GM12878 (cell line): ENCODE measurements around the gene VSTM2L. TPM values are rescaled to one million over a fixed set of nuclear protein-coding genes. Genes with fewer than 3 reads are reported as not detected.

ENCODE experiments used
- ATAC-seq: fragments of 200-7000 bp; cut with Tn5 transposase; 3 replicates; pipeline ENCODE4 v1.9.1; 2020; ENCODE audit warnings: mild to moderate bottlenecking, moderate library complexity
- BruUV-seq: library from RNA; stranded (reverse); fragments of 400-500 nt; replicated peaks from 2 replicates; lab custom pipeline; 2021; lab: Mats Ljungman, UMichigan
- CTCF ChIA-PET: fragments of 300-600 bp; sonication (Branson Sonifier 250); formaldehyde crosslinking; extraction: SDS; loops from one replicate; lab custom pipeline; 2021; ENCODE audit warnings: inconsistent platforms; lab: Yijun Ruan, JAX
- POLR2A ChIA-PET: fragments of 350-600 bp; formaldehyde crosslinking; extraction: SDS; loops from one replicate; lab custom pipeline; 2021; ENCODE audit warnings: inconsistent platforms; lab: Charles Lee
- RAD21 ChIA-PET: fragments of 300-600 bp; sonication (Branson Sonifier 250); formaldehyde crosslinking; loops from one replicate; lab custom pipeline; 2023; ENCODE audit warnings: antibody characterized with exemption; ENCODE audit not compliant: unreplicated experiment; lab: Charles Lee
- SMC1A ChIA-PET: fragments of 300-600 bp; sonication (Branson Sonifier 250); formaldehyde crosslinking; loops from one replicate; lab custom pipeline; 2023; ENCODE audit not compliant: unreplicated experiment, uncharacterized antibody; lab: Charles Lee
- DNase-seq: peaks from one replicate; pipeline ENCODE4 v3.0.0-alpha.2; 2011; ENCODE audit warnings: low read depth, low spot score
- FAIRE-seq: peaks from 3 replicates; lab custom pipeline; 2011; peaks lifted over from hg19 to GRCh38; lab: Jason Lieb, UNC
- H2AFZ ChIP-seq: 2 replicates; pipeline ENCODE4 v1.6.0; 2011; ENCODE audit warnings: low read depth, low read length, control low read depth; ENCODE audit not compliant: control insufficient read depth
- H3K27ac ChIP-seq: 2 replicates; pipeline ENCODE4 v1.5.1; 2011; ENCODE audit warnings: control low read depth; ENCODE audit not compliant: control insufficient read depth, insufficient read depth
- H3K27me3 ChIP-seq, 2 experiments: replicated peaks in 1 of 2; 2 replicates each; pipeline versions ENCODE4 v1.6.0 to v1.6.1; 2011; ENCODE audit warnings: low read length in 1 of 2; ENCODE audit not compliant: control insufficient read depth in 2 of 2, insufficient read depth in 2 of 2
- H3K36me3 ChIP-seq, 2 experiments: 2 replicates each; pipeline ENCODE4 v1.5.1; 2011; ENCODE audit warnings: low read length in 1 of 2; ENCODE audit not compliant: control insufficient read depth in 2 of 2, insufficient read depth in 2 of 2
- H3K4me1 ChIP-seq: 2 replicates; pipeline ENCODE4 v1.6.1; 2011; ENCODE audit warnings: mild to moderate bottlenecking, low read length, moderate library complexity, mixed read lengths; ENCODE audit not compliant: control insufficient read depth, insufficient read depth
- H3K4me2 ChIP-seq: 2 replicates; pipeline ENCODE4 v1.6.0; 2011; ENCODE audit warnings: control low read depth; ENCODE audit not compliant: control insufficient read depth, insufficient read depth
- H3K4me3 ChIP-seq: fragments of 200-600 bp; sonication (generic); 2 replicates; pipeline ENCODE4 v1.5.1; 2016
- H3K79me2 ChIP-seq: 2 replicates; pipeline ENCODE4 v1.6.0; 2011; ENCODE audit warnings: low read length; ENCODE audit not compliant: control insufficient read depth, insufficient read depth
- H3K9ac ChIP-seq: 2 replicates; pipeline ENCODE4 v1.8.0; 2011; ENCODE audit warnings: low read length, control low read depth, mixed read lengths; ENCODE audit not compliant: control insufficient read depth, insufficient read depth
- H3K9me3 ChIP-seq: replicated peaks from 3 replicates; pipeline ENCODE4 v1.5.1; 2011; ENCODE audit warnings: mild to moderate bottlenecking, low read length; ENCODE audit not compliant: control insufficient read depth, insufficient read depth
- H4K20me1 ChIP-seq: 2 replicates; pipeline ENCODE4 v1.6.0; 2011; ENCODE audit not compliant: control insufficient read depth, insufficient read depth
- EGR1 ChIP-seq, 2 experiments: IDR thresholded peaks; 1 replicate in 1 of 2; 2 replicates in 1 of 2; pipeline ENCODE4 v1.6.1; 2011 to 2012; ENCODE audit warnings: low read depth in 2 of 2, low read length in 2 of 2, borderline replicate concordance in 1 of 2, mild to moderate bottlenecking in 1 of 2, moderate library complexity in 1 of 2
- LARP7 ChIP-seq: fragments of 450-650 bp; IDR thresholded peaks from 2 replicates; pipeline ENCODE4 v1.6.1; 2017; ENCODE audit warnings: mild to moderate bottlenecking
- NFYB ChIP-seq: IDR thresholded peaks from 2 replicates; pipeline ENCODE4 v1.6.1; 2011; ENCODE audit warnings: low read depth, mild to moderate bottlenecking, low read length, improper control_type of control experiment, moderate library complexity; ENCODE audit not compliant: insufficient read depth
- RAD51 ChIP-seq: fragments of 450-650 bp; IDR thresholded peaks from 2 replicates; pipeline ENCODE4 v1.6.1; 2016; ENCODE audit warnings: moderate library complexity, mild to moderate bottlenecking, inconsistent platforms
- SMAD5 ChIP-seq: IDR thresholded peaks from 2 replicates; pipeline ENCODE4 v1.6.1; 2016; ENCODE audit warnings: antibody characterized with exemption, low read depth
- WGBS: methylation state at CpG from one replicate; pipeline ENCODE4 v1.1.6; 2016; ENCODE audit warnings: low lambda C conversion rate; ENCODE audit not compliant: insufficient replicate concordance, insufficient coverage; ENCODE audit errors: missing lambda C conversion rate; 5-methylcytosine and 5-hydroxymethylcytosine counted together
- in situ Hi-C: fragments of 300-500 bp; cut with MboI; formaldehyde crosslinking; loops from 9 replicates; pipeline ENCODE4 v1.14.3; 2018; ENCODE audit warnings: mixed read lengths
- intact Hi-C: fragments of 100-400 bp; cut with micrococcal nuclease; formaldehyde crosslinking; loops from one replicate; pipeline ENCODE4 v1.14.2; 2022; ENCODE audit not compliant: unreplicated experiment
- polyA plus RNA-seq, 11 experiments: library from polyadenylated mRNA; depleted of rRNA in 4 of 11; unstranded in 6 of 11; stranded (reverse) in 5 of 11; fragments of >200 nt; fragmentation: Nextera tagmentation in 4 of 11; fragmentation: Illumina TruSeq in 1 of 11; extraction: Ambion mirVana in 4 of 11; extraction: Trizol in 1 of 11; gene quantifications; 1 replicate in 1 of 11; 2 replicates in 10 of 11; pipeline versions ENCODE4 v1.2.1 to v1.2.3, GENCODE V29; 2011 to 2016; ENCODE audit warnings: inconsistent platforms in 2 of 11, missing spikeins in 2 of 11, low read depth in 1 of 11
- total RNA-seq, 4 experiments: library from RNA; depleted of rRNA in 3 of 4; stranded (reverse); fragments of >200 nt in 3 of 4; fragmentation: Illumina TruSeq in 1 of 4; extraction: Trizol in 1 of 4; gene quantifications; 2 replicates each; pipeline versions ENCODE4 v1.2.1 to v1.2.3, GENCODE V29; 2013 to 2021
- TF ChIP-seq, protein P1 (sequence below): IDR thresholded peaks from 2 replicates; pipeline ENCODE4 v1.6.1; 2011; ENCODE audit warnings: borderline replicate concordance, low read depth, mild to moderate bottlenecking, moderate library complexity, low read length; ENCODE audit not compliant: insufficient read depth, poor library complexity, severe bottlenecking
- TF ChIP-seq, protein P2 (sequence below): fragments of 450-650 bp; IDR thresholded peaks from 2 replicates; pipeline ENCODE4 v1.6.1; 2017; ENCODE audit warnings: antibody characterized with exemption, mild to moderate bottlenecking, moderate library complexity
- TF ChIP-seq, protein P3 (sequence below): fragments of 450-650 bp; IDR thresholded peaks from 2 replicates; pipeline ENCODE4 v1.6.1; 2014; ENCODE audit warnings: mild to moderate bottlenecking

VSTM2L gene
- total and polyA plus RNA-seq, 10 of the 15 experiments (the other 5 are each of a cell fraction or from before 2014, with no cell fraction given), result 0.05 to 1.5 (median 0.63) TPM; not detected in 2

- intact Hi-C loops (no loop called here), in situ Hi-C loops (no loop called here)
- RAD21 ChIA-PET, result no interaction called here
- H3K27me3 ChIP-seq, result no peaks in the 10 kb centered on the region; a peak in 1 of 4 replicates
- WGBS, result 60% methylated on average over 2 of the region's 2 CpGs
- POLR2A ChIA-PET, result no interaction called here
- no peak overlapping the region for H3K9ac ChIP-seq
- CTCF ChIA-PET, result interaction anchor here (1.1 kb wide), 1 partner anchor 32 kb away, joined by 3 read pairs; no protein-coding TSS in a partner anchor
- DNase-seq (no peak), FAIRE-seq (no peak), ATAC-seq (no peak)
- no peak overlapping the region for H3K4me3 ChIP-seq
- SMC1A ChIA-PET, result interaction anchor here (1.2 kb wide), 1 partner anchor 34 kb away, joined by 3 read pairs; no protein-coding TSS in a partner anchor
- no peak for TF ChIP-seq NFYB
- TF ChIP-seq, protein P1, sequence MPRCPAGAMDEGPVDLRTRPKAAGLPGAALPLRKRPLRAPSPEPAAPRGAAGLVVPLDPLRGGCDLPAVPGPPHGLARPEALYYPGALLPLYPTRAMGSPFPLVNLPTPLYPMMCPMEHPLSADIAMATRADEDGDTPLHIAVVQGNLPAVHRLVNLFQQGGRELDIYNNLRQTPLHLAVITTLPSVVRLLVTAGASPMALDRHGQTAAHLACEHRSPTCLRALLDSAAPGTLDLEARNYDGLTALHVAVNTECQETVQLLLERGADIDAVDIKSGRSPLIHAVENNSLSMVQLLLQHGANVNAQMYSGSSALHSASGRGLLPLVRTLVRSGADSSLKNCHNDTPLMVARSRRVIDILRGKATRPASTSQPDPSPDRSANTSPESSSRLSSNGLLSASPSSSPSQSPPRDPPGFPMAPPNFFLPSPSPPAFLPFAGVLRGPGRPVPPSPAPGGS, result no peak
- TF ChIP-seq, protein P2, sequence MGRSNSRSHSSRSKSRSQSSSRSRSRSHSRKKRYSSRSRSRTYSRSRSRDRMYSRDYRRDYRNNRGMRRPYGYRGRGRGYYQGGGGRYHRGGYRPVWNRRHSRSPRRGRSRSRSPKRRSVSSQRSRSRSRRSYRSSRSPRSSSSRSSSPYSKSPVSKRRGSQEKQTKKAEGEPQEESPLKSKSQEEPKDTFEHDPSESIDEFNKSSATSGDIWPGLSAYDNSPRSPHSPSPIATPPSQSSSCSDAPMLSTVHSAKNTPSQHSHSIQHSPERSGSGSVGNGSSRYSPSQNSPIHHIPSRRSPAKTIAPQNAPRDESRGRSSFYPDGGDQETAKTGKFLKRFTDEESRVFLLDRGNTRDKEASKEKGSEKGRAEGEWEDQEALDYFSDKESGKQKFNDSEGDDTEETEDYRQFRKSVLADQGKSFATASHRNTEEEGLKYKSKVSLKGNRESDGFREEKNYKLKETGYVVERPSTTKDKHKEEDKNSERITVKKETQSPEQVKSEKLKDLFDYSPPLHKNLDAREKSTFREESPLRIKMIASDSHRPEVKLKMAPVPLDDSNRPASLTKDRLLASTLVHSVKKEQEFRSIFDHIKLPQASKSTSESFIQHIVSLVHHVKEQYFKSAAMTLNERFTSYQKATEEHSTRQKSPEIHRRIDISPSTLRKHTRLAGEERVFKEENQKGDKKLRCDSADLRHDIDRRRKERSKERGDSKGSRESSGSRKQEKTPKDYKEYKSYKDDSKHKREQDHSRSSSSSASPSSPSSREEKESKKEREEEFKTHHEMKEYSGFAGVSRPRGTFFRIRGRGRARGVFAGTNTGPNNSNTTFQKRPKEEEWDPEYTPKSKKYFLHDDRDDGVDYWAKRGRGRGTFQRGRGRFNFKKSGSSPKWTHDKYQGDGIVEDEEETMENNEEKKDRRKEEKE, result no peak
- no peak for TF ChIP-seq RAD51
- TF ChIP-seq, protein P3, sequence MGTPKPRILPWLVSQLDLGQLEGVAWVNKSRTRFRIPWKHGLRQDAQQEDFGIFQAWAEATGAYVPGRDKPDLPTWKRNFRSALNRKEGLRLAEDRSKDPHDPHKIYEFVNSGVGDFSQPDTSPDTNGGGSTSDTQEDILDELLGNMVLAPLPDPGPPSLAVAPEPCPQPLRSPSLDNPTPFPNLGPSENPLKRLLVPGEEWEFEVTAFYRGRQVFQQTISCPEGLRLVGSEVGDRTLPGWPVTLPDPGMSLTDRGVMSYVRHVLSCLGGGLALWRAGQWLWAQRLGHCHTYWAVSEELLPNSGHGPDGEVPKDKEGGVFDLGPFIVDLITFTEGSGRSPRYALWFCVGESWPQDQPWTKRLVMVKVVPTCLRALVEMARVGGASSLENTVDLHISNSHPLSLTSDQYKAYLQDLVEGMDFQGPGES, result no peak
- no peak for TF ChIP-seq LARP7
- no peak for TF ChIP-seq SMAD5
- no peak for TF ChIP-seq EGR1 (IDR thresholded peaks at IDR 0.05; ENCODE audit: borderline replicate concordance in 1 of 2, low read depth in 2 of 2, low read length in 2 of 2)
- no peak overlapping the region for H2AFZ ChIP-seq
- no TSS peak for BruUV-seq
- no peaks in the 10 kb centered on the region for H3K9me3 ChIP-seq
- H4K20me1 ChIP-seq, result no peaks in the 10 kb centered on the region
- H3K4me2 ChIP-seq, result no peak overlapping the region
- no peaks in the 10 kb centered on the region for H3K36me3 ChIP-seq
- H3K27ac ChIP-seq, result no peak overlapping the region
- no peaks in the 10 kb centered on the region for H3K4me1 ChIP-seq
- no peaks in the 10 kb centered on the region for H3K79me2 ChIP-seq
These were observed 56.1 kb downstream of the VSTM2L start for GRCh38 chr20:37958856-37959520.
